Stimulated activated CD4-positive, alpha-beta T cell treated with anti-CD3 and anti-CD28 coated beads, Interleukin-15, amount 100 ng/mL, for 48 hours (primary cell): ENCODE measurements around the gene SPAG5.

Experiments used
- DNase-seq, 2 donors: peaks; one replicate each; pipeline ENCODE4 v3.0.0-alpha.2; 2020; ENCODE audit warnings: low read depth in 2 of 2

The SPAG5 gene

DNA sequence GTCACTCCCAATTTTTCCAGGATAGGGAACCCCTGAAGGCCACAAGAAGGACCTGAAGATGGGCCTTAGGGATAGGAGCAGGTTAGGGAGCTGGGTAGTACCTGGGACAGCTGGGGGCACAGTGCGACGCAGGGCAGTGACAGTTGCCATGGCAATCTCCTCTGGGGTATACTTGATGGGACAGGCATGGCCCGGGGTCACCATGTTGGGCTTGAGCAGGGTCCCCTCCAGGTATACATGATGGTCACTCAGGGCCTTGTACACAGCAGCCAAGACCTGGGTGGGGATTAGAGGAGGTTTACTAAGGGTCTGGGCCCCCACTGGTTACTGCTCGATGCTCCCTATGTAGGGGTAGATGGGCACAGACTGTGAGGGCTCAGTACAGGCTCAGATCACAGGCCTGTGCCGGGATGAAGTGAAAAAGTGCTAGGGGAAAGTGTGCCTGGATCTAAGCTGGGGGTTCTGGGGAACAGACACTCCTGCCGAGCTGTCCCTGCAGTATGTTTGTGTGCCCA lies 24.8 kb downstream of the SPAG5 start:
- no peak for DNase-seq

DNA sequence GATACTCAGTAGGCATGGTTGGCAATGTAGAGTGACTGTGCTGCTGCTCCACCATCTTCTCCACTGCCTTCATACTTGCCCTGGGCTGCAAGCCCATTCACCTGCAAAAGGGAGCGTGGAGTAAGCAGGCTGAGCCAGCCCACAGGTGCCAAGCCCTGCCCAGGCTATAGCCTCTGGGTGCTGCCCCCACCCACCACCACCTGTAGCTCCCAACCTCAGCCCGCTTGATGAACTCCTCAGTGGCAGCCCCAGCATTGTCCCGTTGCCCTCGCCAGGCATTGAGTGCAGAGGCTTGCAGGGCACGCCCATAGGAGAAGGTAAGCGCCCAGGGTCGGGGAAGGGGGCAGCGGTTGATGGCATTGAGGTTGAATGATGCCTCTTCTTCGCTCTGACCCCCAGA lies 25.3 kb downstream of the SPAG5 start:
- no peak for DNase-seq

DNA sequence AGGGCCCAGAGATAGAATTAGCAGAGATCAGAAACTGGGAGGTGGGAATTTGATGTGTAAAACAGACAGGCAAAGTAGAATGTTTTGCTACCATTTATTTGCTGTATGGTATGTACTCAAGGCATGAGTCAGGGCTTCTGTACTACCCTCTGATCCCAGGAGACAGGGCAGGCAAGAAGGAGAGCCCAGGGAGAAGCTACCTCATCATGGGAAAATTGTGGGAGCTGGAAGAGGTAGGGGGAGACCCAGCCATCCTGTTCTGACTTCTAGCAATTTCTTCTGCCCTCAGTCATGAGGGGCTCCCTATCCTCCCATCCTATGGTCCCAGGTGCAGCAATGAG lies 25.8 kb downstream of the SPAG5 start:
- no peak for DNase-seq

DNA sequence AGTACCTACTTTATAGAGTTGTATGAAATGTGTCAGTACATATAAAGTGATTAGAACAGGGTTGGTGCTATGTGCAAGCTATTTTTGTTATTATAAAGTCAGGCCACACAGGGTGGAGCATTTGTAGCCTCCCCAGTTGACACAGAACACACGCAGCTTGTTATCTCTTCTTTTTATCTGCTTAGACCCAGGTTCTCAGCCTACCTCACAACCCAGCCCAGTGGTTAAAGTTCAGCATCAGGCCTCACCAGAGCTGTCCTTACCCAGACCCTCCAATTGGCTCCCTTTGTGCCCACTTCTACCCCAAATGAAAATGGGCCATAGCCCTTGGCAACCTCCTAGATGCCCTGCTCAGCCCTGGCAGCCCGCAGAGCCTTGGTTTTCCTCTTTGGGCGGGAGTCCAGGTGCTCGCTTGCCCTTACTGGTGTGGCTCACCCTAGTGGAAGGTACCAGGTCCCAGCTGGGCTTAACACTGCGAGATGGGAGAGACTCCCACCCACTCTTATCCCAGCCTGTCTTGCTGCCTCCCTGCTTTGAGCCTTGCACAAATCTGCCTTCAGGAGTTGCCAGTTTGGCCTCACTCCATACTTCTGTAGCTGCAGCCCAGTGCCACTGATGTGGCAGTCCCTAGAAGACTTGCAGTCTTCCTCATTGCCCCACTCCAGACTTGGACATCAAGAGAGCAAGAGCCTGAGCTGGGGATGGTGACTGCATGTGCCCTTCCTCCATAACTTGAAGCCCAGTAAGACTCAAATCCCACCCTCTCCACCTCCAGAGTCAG lies 26.4 kb downstream of the SPAG5 start:
- DNase-seq: no peak

DNA sequence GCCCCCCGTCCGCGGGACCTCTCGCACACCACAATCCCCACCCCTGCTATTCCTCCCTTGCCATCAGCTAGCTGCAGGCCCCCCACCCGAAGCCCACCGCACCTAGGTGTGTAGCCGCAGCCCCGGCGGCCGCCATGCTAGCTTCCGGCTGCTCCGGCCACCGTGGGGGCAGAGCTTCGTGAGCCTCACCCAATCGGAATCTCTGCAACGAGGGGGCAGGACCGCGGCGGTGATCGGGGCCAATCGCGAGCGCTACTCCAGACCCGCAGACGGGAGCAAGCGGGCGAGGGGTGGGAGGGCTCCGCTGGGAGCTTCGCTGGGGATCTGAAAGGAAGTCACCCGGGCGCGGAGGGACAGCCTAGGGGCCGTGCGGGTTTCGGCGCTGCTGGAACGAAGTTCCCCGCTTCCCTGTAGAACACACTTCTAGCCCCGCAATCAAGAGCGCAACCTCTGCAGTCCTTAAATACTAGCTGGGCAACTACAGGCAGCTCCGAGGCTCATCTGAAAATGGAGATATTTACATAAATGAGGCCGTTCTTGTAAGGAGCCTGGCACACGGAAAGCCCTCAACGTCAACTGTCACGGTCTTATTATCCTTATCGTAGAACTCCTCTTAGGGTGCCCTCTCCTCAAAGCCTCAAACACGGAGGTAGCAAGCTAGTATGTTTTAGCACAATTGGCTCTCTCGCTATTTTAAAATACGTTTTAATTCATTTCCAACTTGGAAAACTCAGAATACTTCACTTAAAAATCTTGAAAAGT lies 27.3 kb downstream of the SPAG5 start, which contains the start of gene PIGS:
Gene PIGS (minus strand): TSS at position 164 of the 762 bp plus-strand sequence. CDS start 28 bp downstream, at position 136.
- DNase-seq: peak; percentile 90 to 91

DNA sequence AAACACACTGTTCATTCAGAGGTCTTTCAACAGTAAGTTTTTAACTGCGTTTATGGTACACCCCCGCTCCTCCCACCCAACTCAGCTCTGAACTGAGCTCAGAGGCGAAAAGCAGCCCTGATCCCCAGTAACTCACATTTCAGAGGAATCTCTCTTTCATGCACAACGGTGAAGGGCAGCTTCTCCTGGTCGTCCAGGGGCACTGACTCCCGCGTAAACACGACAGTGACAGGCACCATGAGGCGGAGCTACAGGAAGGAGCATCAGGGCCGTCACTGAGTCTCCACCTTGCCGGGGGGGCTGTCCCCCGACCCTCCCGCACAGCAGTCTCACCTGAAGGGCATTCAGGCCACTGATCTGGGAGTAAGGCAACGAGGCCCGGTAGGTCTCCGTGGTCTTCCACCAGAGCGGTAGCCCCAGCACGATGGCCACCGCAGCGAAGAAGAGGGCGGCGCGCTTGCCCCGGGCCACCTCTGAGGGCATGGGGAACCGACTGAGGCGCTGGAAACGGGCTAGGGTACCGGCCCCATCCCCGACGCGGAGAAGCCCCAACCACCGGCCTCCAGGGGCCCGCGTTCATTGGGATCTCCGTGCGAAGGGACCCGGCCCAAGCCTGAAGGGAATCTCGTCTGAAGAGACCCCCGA lies 28.0 kb downstream of the SPAG5 start:
- DNase-seq: no peak

DNA sequence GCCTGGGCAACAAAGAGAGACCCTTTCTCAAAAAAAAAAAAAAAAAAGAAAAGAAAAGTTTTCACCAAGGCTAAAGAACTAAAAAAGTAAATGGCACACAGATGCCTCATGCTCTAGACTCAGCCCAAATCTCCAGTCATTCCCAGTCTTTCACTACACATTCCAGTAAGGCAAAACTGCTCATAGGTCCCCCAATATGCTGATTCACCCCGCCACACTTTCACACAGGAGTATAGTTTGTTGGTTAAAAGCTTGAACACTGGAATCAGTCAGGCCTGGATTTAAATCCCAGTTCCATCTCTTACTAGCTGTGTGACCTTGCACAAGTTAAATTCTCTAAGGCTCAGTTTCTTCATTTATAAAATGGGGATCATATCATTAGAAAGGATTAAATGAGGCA lies 29.4 kb downstream of the SPAG5 start:
- no peak for DNase-seq

DNA sequence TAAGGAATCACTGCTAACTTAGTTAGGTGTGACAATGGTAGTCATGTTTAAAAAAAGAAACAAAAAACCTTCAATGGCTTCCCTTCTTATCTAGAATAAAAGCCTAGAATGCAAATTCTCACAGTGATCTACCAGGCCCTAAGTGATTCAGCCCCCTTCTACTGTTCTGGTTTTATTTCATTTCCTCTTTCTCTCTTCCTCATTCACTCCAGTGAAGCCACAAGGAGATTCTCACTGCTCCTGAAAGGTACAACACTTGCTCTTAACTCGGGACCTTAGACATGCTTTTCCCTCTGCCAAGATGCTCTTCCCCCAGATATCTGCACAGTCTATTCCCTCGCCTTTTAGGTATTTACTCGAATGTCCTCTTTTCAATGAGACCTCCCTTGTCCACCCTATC lies 31.2 kb downstream of the SPAG5 start:
- no peak for DNase-seq

DNA sequence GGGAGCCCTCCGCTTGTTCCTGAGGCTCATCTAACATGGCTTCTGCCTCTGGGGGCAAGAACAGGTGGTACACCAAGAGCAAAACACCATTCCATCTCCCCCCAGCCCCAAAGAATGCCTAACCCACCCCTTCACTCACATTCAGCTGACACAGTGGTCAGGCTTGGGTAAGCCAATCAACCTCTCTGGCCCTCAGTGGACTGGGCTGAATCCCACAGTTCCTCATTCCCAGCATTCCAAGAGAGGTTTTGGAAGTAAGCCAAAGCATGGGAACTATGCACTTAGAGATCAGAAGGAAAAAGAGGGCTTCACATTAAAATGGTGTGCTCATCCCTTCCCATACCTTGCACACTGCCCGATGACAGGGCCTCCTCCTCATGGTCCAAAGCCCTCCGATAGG lies 35.4 kb downstream of the SPAG5 start:
- no peak for DNase-seq

DNA sequence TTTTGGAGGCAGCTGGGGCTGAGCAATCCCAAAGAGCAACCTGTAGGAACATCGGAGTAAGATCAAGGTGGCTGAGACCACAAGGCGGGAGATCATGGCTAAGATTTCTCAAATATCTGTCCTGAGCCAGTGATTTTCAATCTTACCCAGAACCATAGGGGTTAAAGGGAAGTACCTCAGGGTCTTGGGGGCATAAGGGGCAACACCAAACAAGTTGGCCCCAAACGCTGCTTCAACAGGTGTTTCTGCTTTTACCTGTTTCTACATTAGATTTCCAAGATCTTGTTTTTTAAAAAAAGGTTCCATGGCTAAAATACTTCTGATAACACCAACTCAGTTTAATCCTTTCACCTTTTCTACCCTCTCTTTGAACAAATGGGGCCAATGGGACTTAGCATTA lies 43.8 kb downstream of the SPAG5 start:
- no peak for DNase-seq

DNA sequence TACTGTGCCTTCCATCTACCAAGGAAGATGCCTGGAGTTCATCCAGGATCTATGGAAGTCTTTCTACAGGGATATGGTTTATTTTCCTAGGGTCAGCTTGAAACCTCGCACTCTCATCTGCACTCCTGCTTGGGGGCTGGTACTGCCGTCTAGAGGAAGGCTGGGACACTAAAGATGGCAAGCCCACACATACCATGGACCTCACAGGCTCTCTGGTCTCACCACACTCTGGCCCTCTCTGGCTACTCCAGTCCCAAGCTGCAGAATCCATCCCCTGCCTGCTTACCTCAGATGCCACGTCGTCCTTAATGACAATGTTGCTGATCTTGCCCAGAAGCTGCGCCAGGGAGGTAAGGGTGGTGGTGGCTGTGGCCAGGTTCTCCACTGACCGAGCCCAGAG lies 44.3 kb downstream of the SPAG5 start:
- no peak for DNase-seq

DNA sequence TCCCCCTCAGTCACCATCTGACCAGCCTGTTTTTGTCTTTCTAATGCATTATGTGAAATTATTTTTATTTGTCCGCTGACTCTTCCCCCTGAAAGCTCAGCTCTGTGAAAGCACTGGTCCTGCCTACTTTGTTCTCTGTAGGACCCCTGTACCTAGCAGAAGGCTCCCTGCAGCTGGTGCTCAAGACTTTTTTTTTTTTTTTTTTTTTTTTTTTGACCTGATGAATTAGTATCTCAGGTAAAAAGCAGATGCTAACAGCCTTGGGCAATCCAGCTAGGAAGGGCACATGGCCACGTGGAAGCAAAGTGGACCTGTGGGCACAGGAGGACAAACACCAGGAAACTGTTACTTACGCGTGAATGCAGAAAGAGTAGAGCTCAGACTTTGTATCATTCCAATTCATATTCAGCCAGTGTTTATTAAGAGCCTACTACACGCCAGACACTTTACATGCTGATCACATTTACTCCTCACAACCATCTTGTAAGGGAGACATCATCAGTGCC lies 45.8 kb downstream of the SPAG5 start:
- DNase-seq: no peak

DNA sequence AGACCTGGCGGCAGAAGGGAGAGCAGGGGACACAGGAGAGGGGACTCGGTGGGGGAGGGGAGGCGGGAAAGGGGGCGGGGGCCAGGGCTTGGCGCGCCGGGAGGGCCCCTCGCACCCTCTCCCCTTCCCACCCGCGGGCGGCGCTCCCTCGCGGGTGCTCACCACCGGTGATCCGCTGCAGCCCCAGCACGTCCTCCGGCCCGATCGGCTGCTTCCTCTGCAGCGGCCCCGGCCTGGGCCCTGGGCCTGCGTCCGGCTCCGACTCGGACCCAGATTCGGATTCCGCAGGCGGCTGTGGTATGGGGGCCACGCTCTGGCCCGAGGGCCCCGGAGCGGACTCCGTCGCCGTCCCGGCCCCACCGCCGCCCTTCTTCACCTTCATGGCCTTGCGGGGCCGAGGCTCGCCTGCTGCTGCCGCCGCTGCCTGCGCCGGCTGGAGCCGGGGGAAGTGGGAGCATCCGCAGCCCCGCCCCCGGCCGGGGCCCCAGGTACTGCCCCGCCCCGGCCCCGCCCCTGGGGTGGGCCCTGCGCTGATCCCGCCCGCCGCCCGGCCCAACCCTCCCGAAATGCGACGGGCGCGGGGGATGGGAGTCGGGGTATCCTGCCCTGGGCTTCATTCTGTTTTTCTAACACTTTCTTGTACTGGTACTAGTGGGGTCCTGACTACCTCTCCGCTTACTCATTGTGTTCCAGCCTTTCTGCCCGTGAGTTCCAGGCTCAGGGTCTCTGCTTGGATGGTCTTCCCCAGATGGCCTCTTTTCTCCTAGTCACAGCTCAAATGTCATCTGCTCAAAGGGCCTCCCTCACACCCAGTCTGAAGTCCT lies 46.4 kb downstream of the SPAG5 start, which contains the start of gene UNC119:
Gene UNC119 (minus strand): TSS at position 449 of the 824 bp plus-strand sequence. CDS start 67 bp downstream, at position 382.
- DNase-seq: peak; percentile 48 to 75

DNA sequence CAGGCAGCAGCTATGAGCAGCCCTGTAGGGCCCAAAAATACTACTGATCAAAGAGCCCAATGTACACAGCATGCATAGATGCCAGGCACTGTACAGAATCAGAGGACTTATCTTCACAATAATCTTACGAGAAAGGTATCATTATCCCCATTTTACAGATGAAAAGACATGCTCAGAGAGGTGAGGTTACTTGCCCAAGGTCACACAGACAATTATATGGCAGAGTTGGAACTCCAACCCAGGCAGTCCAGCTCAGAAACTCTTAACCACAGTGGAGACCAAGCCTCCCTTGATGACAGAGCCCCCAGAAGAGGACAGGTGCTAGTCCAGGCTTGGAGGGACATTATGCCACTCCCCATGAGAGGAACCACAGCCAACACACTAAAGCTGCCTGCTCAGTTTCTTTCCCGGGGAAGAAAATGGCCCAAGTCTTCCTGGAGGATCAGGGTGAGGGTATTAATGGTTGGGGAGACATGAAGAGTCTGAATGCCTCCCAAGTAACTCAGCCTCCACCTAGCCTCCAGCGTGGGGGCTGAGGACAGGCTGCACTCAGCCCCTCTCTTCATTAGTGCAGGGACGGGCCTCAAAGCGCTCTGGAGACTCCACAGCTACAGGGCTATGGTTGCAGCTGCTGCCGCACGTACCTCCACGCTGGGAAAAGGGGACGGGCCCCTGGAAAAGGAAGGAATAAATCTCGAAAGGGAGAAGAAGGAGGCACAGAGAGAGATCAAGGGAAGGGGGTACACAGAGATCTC lies 47.2 kb downstream of the SPAG5 start:
- DNase-seq: no peak

DNA sequence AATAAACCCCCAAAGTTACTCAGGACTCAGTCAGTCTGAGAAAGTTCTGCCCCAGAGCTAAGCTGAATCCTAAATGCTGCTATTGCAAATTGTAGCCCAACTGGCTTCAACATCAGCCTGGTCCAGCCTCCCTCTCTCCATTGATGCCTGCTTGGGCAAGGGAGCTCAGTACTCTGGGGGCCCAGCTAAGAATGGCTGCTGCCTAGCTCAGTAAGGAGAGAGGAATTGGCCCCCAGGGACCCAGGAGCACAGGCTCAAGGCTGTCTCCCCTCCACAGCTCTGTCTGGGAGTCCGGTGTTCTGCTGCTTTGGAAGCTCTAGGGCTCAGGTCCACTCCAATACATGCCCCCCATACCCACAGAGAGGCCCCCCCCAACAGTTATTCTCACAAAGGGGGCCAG lies 48.0 kb downstream of the SPAG5 start:
- no peak for DNase-seq

DNA sequence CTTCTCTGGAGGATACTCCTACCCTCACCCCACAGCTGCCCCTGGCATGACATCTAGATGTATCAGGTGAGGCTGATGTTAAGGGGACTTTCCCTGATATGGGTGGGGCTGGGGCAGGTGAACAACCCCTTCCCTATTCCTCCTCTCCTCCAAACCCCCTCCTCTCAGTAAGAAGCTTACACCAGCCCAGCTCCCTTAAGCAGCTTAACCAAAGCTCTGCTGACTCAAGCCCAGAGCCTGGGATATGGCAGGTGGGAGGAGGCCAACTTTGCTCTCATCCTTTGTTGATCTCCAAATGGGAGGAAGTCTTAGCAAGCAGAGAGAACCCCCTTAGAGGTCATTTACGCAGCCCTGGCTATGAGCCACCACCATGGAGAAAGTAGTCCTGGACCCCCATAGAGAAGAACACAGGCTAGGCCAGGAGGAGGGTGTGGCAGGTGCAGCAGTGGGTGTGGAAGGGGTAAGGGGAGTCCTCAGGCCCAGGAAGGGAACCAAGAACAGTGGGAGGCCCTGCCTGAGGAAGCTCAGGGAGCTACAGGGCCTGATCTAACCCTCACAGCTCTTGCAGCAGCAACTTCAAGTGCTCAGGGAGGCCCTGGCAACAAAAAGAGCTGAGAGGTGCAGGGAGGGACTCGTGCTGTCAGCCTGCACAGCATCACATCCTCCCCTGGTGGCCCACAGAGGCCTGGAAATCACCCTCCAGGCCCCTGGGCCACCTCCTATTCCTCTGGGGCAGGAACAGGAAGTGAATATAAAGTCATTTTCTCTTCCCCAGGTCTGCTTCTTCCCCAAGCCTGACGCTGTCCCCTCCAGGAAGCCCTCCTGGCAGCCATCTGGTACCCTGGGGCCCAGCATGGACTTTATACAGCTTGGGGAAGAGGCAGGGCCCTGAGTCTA lies 49.3 kb downstream of the SPAG5 start:
- peak; percentile 36 to 37 for DNase-seq

DNA sequence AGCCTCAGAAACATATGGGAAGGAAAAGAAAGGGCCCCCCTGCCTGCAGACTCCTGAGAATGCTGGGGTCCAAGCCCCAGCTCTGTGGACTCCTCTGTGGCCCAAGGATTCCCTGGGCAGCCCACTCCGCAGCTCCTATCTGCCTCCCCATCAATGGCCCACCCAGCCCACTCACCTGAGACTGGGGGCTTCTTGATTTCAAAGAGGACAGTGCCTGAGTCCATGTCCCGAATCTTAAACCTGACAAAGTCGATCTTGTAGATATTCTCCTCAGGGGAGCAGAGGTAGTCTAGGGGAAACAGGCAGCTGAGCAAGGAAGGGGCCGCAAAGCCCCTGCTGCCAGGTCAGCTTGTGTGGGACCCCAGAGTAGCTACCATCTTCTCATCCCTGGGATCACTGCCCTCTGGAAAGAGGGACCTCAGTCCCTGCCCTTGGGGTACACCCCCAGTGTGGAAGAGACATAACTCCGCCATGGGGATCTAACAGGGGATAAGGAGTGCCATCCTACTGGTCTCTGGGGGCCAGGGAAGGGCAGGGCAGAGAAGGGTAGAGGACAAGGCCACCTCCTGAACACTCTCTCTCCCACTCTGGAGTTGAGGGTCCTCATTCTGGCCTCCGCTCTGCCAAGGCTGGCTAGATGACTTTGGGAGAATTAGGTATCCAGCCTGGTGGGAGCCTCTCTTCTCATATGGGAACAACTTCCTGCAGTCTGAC lies 50.3 kb downstream of the SPAG5 start:
- DNase-seq: no peak

DNA sequence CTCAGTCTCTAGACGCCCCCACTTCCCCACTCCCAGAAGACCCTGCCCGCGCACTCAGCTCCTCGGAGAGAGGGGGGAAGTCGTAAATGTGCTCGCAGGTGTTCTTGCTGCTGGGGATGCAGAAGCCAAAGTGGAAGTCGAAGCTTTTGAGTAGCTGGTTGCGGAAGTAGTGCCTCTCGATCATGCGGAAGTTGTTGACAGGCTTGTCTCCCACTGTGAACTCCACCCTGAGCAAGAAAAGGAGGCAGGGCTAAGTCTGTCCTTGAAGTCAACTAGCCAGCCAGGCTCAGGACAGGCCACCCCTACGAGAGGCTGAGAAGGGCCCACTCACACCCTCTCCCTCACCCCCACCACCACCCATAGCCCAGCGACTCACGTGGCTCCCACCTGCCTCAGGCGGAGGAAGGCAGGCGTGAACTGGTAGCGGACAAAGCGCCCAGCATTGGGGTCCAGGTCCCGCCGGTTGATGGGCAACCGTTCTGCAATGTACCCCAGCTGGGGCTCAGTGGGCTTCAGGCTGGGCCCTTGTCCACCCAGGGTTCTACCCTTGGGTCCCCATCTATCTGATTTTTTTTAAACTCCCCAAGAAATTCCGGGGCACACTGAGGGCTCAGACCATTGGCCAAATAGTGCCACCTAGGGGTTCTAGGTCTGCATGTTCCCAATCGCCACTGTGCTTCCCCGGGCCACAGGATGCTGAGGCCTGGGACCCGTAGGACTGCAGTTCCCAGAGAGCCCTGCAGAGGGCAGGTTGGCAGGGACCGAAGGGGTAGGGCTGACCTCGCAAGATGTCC lies 51.0 kb downstream of the SPAG5 start:
- peak; percentile 60 to 64 for DNase-seq
